DMS53 (cell line): ENCODE data around the gene ADO.

Experiments
- DNase-seq: peaks from one replicate; lab custom pipeline; 2025; lab: John Stamatoyannopoulos, UW

ADO gene

GRCh38 chr10:62794306-62794705 lies 10.2 kb upstream of the ADO start:
- no peak for DNase-seq

GRCh38 chr10:62795100-62795499 lies 9.4 kb upstream of the ADO start:
- DNase-seq: no peak

GRCh38 chr10:62795762-62796161 lies 8.8 kb upstream of the ADO start:
- no peak for DNase-seq

- no peak for DNase-seq
Observed at GRCh38 chr10:62796896-62797295, 7.6 kb upstream of the ADO start.

- DNase-seq: no peak
Observed at GRCh38 chr10:62801871-62802270, 2.6 kb upstream of the ADO start.

- DNase-seq: peak; percentile 57
Observed at GRCh38 chr10:62803724-62804355, 680 bp upstream of the ADO start.

- peak; percentile 69 for DNase-seq
Observed at GRCh38 chr10:62805231-62806099, 945 bp downstream of the ADO start.

GRCh38 chr10:62806251-62806650 lies 1.7 kb downstream of the ADO start:
- DNase-seq: no peak

- DNase-seq: no peak
Observed at GRCh38 chr10:62810156-62810902, 5.8 kb downstream of the ADO start.

- DNase-seq: no peak
Observed at GRCh38 chr10:62811159-62811875, 6.8 kb downstream of the ADO start.

- DNase-seq: no peak
Observed at GRCh38 chr10:62812672-62813439, 8.3 kb downstream of the ADO start.

- no peak for DNase-seq
Observed at GRCh38 chr10:62813453-62813852, 8.9 kb downstream of the ADO start.

GRCh38 chr10:62813981-62814380 lies 9.5 kb downstream of the ADO start:
- no peak for DNase-seq

- peak; percentile 12 for DNase-seq
Observed at GRCh38 chr10:62814756-62815380, 10.3 kb downstream of the ADO start.

- peak; percentile 59 for DNase-seq
Observed at GRCh38 chr10:62815381-62816075, 11.0 kb downstream of the ADO start.

- no peak for DNase-seq
Observed at GRCh38 chr10:62816076-62816330, 11.5 kb downstream of the ADO start.

- DNase-seq: peak; percentile 96
Observed at GRCh38 chr10:62816331-62817120, 12.0 kb downstream of the ADO start, which contains the start of gene EGR2. TSS of gene EGR2 (minus strand) at chr10:62816366. CDS start at chr10:62816029, 337 bp downstream.

GRCh38 chr10:62817121-62817765 lies 12.7 kb downstream of the ADO start:
- DNase-seq: peak; percentile 82
